Measurements from ENCODE around the gene MACROD2.

Gene MACROD2

DNA sequence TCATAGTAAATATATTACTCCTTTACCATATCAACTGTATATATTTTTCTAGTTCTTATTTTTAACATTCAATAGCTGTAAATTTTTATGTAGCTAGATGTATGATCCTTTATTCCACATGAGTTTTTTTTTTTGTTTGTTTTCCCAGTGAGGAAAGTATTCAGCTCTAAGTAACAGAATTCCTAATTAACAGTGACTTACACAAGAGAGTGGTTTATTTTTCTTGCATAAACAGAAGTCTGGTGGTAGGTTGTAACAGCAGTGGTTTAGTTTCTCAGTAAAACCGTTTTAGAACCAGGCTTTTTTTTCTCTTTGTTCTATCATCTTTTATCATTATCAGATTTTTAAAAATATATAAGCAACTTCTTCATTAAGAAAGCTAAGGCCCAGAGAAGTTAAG lies 459.0 kb downstream of the MACROD2 start:
- no peak overlapping the region for H3K27ac ChIP-seq
- no peak for TF ChIP-seq CTCF (conservative IDR thresholded peaks at IDR 0.05)
- TF ChIP-seq ZFX (IDR thresholded peaks at IDR 0.05), result no peak

- H3K27ac ChIP-seq, result peak overlapping the region; percentile 5; the same call in 1 of the 2 replicates
Measured at GRCh38 chr20:14467104-14467827, 471.9 kb downstream of the MACROD2 start.

DNA sequence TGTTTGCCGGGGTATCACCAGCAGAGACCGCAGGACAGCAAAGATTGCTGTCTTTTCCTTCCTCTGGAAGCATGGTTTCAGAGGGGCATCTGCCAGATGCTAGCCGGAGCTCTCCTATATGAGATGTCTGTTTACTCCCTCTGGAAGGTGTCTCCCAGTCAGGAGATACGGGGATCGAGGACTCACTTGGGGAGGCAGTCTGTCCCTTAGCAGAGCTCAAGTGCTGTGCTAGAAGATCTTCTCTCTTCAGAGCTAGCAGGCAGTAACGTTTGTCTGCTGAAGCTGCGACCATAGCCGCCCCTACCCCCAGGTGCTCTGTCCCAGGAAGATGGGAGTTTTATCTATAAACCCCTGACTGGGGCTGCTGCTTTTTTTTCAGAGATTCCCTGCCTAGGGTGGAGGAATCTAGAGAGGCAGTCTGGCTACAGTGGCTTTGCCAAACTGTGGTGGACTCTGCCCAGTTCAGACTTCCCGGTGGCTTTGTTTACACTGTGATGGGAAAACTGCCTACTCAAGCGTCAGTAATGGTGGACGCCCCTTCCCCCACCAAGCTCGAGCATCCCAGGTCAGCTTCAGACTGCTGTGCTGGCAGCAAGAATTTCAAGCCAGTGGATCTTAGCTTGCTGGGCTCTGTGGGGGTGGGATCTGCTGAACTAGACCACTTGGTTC lies 475.0 kb downstream of the MACROD2 start:
- TF ChIP-seq ZFX (IDR thresholded peaks at IDR 0.05) (no peak), CTCF (conservative IDR thresholded peaks at IDR 0.05) (no peak)
- H3K27ac ChIP-seq, result no peak overlapping the region; the same call in 1 of the 2 replicates

DNA sequence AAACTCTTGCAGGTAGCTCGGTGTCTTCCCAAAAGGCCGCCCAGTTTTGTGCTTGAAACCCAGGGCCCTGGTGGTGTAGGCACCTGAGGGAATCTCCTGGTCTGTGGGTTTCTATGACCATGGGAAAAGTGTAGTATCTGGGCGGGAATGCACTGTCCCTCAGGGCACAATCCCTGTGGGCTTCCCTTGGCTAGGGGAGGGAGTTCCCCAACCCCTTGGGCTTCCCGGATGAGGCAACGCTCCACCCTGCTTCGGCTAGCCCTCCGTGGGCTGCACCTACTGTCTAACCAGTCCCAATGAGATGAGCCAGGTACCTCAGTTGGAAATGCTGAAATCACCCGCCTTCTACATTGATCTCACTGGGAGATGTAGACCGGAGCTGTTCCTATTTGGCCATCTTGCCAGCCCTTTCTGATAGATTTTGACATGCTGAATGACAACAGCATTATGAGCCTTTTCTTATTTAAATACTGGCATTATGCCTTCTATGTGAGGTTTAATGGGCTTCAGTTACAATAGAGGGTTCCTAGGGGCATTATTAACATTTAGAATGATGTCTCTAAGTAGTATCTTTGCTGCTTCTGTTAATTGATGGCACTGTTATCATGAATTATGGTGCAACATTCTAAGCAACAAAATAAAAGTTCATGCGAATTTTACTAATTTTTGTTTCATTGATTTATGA lies 475.8 kb downstream of the MACROD2 start:
- TF ChIP-seq ZFX (IDR thresholded peaks at IDR 0.05), result no peak
- TF ChIP-seq CTCF (conservative IDR thresholded peaks at IDR 0.05), result no peak
- no peak overlapping the region; the same call in 1 of the 2 replicates for H3K27ac ChIP-seq

DNA sequence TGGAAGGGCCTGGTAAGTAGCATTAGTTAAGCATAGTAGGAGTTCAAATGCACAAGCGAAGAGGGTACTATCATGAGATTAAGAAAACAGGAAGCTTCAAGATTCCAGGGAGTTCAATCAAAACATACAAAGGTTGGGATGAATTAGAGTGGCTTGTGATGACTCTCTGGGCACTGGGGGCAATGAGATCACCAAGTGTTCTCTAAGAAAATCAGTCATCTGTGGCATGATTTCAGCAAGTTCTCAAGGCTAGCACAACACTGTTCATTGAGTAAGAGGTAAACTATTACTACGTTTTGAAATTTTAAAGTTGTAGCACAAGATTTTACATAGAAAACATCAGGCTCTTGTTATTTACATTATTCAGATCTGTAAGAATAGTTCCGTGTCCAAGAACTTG lies 481.8 kb downstream of the MACROD2 start:
- H3K27ac ChIP-seq, result no peak overlapping the region
- TF ChIP-seq ZFX (IDR thresholded peaks at IDR 0.05), result no peak
- no peak for TF ChIP-seq CTCF (conservative IDR thresholded peaks at IDR 0.05)

DNA sequence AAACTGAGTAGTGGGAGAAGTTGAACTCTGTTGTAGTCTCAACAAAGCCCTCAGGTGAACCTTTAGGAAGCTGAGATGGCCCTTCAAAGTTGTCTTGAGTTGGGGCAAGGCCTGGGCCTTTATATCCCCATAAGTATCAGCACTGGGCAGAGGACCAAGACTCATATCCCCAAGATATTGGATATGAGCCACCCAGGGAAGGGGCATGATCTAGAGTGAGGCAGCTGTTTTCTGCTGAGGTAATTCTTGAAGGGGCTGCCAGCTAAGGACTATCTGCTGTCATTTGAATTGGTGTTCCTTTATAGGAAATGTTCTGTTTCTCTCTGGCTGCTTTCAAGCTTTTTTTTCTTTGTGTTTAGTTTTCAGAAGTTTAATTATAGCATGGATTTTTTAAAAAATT lies 482.8 kb downstream of the MACROD2 start:
- TF ChIP-seq CTCF (conservative IDR thresholded peaks at IDR 0.05), result no peak
- TF ChIP-seq ZFX (IDR thresholded peaks at IDR 0.05), result no peak
- H3K27ac ChIP-seq, result no peak overlapping the region

- no peak overlapping the region for H3K27ac ChIP-seq
- no peak for TF ChIP-seq ZFX (IDR thresholded peaks at IDR 0.05)
- no peak for TF ChIP-seq CTCF (conservative IDR thresholded peaks at IDR 0.05)
Measured at GRCh38 chr20:14481863-14482262, 486.5 kb downstream of the MACROD2 start.
